Trophoblast cell (in vitro differentiated cells and primary cell): ENCODE data around the gene NKIRAS1.
A peak's percentile ranks its signal among the peaks of the same experiment; 100 is the strongest.

ENCODE experiments used
- DNase-seq, 2 donors: peaks; one replicate each; pipeline ENCODE4 v3.0.0-alpha.2; 2016
- H2AFZ ChIP-seq: 2 replicates; pipeline ENCODE4 v1.6.1; 2013; ENCODE audit warnings: low read length, moderate library complexity, mild to moderate bottlenecking; ENCODE audit not compliant: insufficient read depth, poor library complexity
- H2AK5ac ChIP-seq: 2 replicates; pipeline ENCODE4 v1.6.1; 2013; ENCODE audit warnings: mild to moderate bottlenecking, low read length
- H2BK120ac ChIP-seq: 2 replicates; pipeline ENCODE4 v1.6.1; 2013; ENCODE audit warnings: low read length, mild to moderate bottlenecking, moderate library complexity; ENCODE audit not compliant: insufficient read depth, poor library complexity
- H2BK12ac ChIP-seq: 2 replicates; pipeline ENCODE4 v1.6.1; 2013; ENCODE audit warnings: mild to moderate bottlenecking, low read length, moderate library complexity
- H2BK5ac ChIP-seq: 2 replicates; pipeline ENCODE4 v1.6.1; 2013; ENCODE audit warnings: low read length, low read depth, moderate library complexity, mild to moderate bottlenecking; ENCODE audit not compliant: poor library complexity
- H3K14ac ChIP-seq: 2 replicates; pipeline ENCODE4 v1.6.1; 2013; ENCODE audit warnings: mild to moderate bottlenecking, low read length
- H3K18ac ChIP-seq: 2 replicates; pipeline ENCODE4 v1.6.1; 2013; ENCODE audit warnings: mild to moderate bottlenecking, low read length
- H3K23ac ChIP-seq: 2 replicates; pipeline ENCODE4 v1.6.1; 2013; ENCODE audit warnings: low read length
- H3K27ac ChIP-seq: 2 replicates; pipeline ENCODE4 v1.5.1; 2013; ENCODE audit warnings: low read depth, mild to moderate bottlenecking, inconsistent platforms, low read length, moderate library complexity
- H3K27me3 ChIP-seq: 2 replicates; pipeline ENCODE4 v1.6.1; 2013; ENCODE audit warnings: inconsistent platforms, mild to moderate bottlenecking, low read length, moderate library complexity; ENCODE audit not compliant: insufficient read depth
- H3K36me3 ChIP-seq, 2 experiments: 1 replicate in 1 of 2; 2 replicates in 1 of 2; pipeline ENCODE4 v1.6.1; 2013; ENCODE audit warnings: low read length in 2 of 2, mild to moderate bottlenecking in 2 of 2, moderate library complexity in 1 of 2; ENCODE audit not compliant: insufficient read depth in 2 of 2, control insufficient read depth in 1 of 2
- H3K4ac ChIP-seq: 2 replicates; pipeline ENCODE4 v1.6.1; 2013; ENCODE audit warnings: low read depth, mild to moderate bottlenecking, low read length, moderate library complexity
- H3K4me1 ChIP-seq, 2 experiments: 1 replicate in 1 of 2; 2 replicates in 1 of 2; pipeline ENCODE4 v1.6.1; 2013; ENCODE audit warnings: low read length in 2 of 2, mild to moderate bottlenecking in 2 of 2, moderate library complexity in 1 of 2; ENCODE audit not compliant: insufficient read depth in 2 of 2, control insufficient read depth in 1 of 2
- H3K4me2 ChIP-seq: 2 replicates; pipeline ENCODE4 v1.6.1; 2013; ENCODE audit warnings: inconsistent platforms, mild to moderate bottlenecking, low read length, moderate library complexity
- H3K4me3 ChIP-seq: 2 replicates; pipeline ENCODE4 v1.5.1; 2013; ENCODE audit warnings: mild to moderate bottlenecking, low read depth, low read length, inconsistent platforms
- H3K79me1 ChIP-seq: one replicate; pipeline ENCODE4 v1.6.1; 2013; ENCODE audit warnings: low read length
- H3K79me2 ChIP-seq: 2 replicates; pipeline ENCODE4 v1.6.1; 2013; ENCODE audit warnings: low read length, mild to moderate bottlenecking; ENCODE audit not compliant: control insufficient read depth, insufficient read depth, poor library complexity
- H3K9ac ChIP-seq: 2 replicates; pipeline ENCODE4 v1.6.1; 2013; ENCODE audit warnings: mild to moderate bottlenecking, low read length
- H3K9me3 ChIP-seq: 2 replicates; pipeline ENCODE4 v1.6.1; 2013; ENCODE audit warnings: low read depth, mild to moderate bottlenecking, control low read depth, inconsistent platforms, low read length; ENCODE audit not compliant: insufficient read depth
- H4K12ac ChIP-seq: 2 replicates; pipeline ENCODE4 v1.6.1; 2013; ENCODE audit warnings: low read depth, mild to moderate bottlenecking, low read length, moderate library complexity
- H4K8ac ChIP-seq: 2 replicates; pipeline ENCODE4 v1.6.1; 2013; ENCODE audit warnings: low read depth, mild to moderate bottlenecking, low read length, moderate library complexity
- H4K91ac ChIP-seq: one replicate; pipeline ENCODE4 v1.6.1; 2013; ENCODE audit warnings: low read depth, mild to moderate bottlenecking, low read length, moderate library complexity
- WGBS: extraction: QIAGEN DNeasy Blood & Tissue Kit; methylation state at CpG from one replicate; pipeline ENCODE4 v1.1.7; 2013; ENCODE audit warnings: missing lambda C conversion rate; ENCODE audit not compliant: insufficient read length, insufficient coverage; ENCODE audit errors: extremely low coverage; 5-methylcytosine and 5-hydroxymethylcytosine counted together

The NKIRAS1 gene

DNA sequence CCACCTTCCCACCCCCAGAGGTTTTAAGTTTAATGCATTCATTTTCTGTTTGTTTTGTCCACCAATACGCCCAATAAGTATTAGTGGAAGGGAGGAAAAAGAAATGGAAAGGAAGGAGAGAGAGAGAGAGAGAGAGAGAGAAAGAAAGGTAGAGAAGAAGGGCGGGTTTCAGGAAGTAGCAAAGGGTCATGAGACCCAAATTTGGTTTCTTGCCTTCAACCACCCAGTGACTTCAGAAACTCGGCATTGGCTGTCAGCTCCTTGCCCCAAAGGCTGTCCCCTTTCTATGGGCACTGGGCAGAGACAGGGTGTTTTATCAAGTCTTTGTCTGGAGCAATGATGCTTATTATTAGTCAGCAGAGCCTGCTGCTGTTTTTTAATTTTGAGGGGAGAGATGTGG is 14.8 kb upstream of the NKIRAS1 start:
- H4K8ac ChIP-seq, result no peak overlapping the region
- H4K91ac ChIP-seq, result no peak overlapping the region
- no peak overlapping the region for H3K9ac ChIP-seq
- no peak overlapping the region for H3K27ac ChIP-seq
- no peak overlapping the region for H3K14ac ChIP-seq
- H3K4me3 ChIP-seq, result no peak overlapping the region
- DNase-seq, result no peak
- no peak overlapping the region for H2AFZ ChIP-seq
- no peaks in the 10 kb centered on the region for H3K27me3 ChIP-seq
- no peaks in the 10 kb centered on the region for H3K9me3 ChIP-seq
- H3K4me2 ChIP-seq, result no peak overlapping the region
- H3K4me1 ChIP-seq, result no peaks in the 10 kb centered on the region
- H2BK120ac ChIP-seq, result no peak overlapping the region
- WGBS, result no CpG with 5 or more reads among the region's 3 CpGs
- no peak overlapping the region for H3K18ac ChIP-seq
- H3K79me2 ChIP-seq, result no peaks in the 10 kb centered on the region
- H3K36me3 ChIP-seq, result no peaks in the 10 kb centered on the region
- H4K12ac ChIP-seq, result no peak overlapping the region
- no peak overlapping the region for H2BK12ac ChIP-seq
- H2AK5ac ChIP-seq, result no peak overlapping the region
- no peak overlapping the region for H3K23ac ChIP-seq
- H3K79me1 ChIP-seq, result no peaks in the 10 kb centered on the region
- no peak overlapping the region for H3K4ac ChIP-seq
- no peak overlapping the region for H2BK5ac ChIP-seq

DNA sequence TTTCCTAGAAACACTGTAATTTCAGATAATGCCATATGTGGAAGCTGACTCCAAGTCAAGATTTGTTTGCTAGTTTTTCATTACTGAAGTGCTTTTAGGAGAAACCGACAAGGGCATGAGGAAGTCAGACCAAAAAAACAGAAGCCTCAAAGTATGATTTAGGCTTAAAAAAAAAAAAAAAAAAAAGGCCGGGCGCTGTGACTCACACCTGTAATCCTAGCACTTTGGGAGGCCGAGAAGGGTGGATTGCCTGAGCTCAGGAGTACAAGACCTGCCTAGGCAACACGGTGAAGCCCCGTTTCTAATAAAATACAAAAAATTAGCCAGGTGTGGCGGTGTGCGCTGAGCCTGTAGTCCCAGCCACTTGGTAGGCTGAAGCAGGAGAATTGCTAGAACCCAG is 11.7 kb upstream of the NKIRAS1 start:
- Histone ChIP-seq H3K79me1 (no peaks in the 10 kb centered on the region), H3K79me2 (no peaks in the 10 kb centered on the region), H2BK120ac (no peak overlapping the region), H3K27me3 (no peaks in the 10 kb centered on the region), H3K14ac (no peak overlapping the region), H3K18ac (no peak overlapping the region), H4K12ac (no peak overlapping the region), H3K9ac (no peak overlapping the region), H3K4me1 (no peaks in the 10 kb centered on the region), H3K4ac (no peak overlapping the region), H3K4me3 (no peak overlapping the region), H3K36me3 (no peaks in the 10 kb centered on the region), H2BK12ac (no peak overlapping the region), H4K8ac (no peak overlapping the region), H2BK5ac (no peak overlapping the region), H2AFZ (no peak overlapping the region), H3K23ac (no peak overlapping the region), H3K27ac (no peak overlapping the region), H3K4me2 (no peak overlapping the region), H2AK5ac (no peak overlapping the region), H3K9me3 (no peaks in the 10 kb centered on the region), H4K91ac (no peak overlapping the region)
- no CpG with 5 or more reads among the region's 8 CpGs for WGBS
- DNase-seq, result peak; percentile 22 to 55

GRCh38 chr3:23926736-23927135 is 9.9 kb upstream of the NKIRAS1 start:
- H3K14ac ChIP-seq, result no peak overlapping the region
- H3K4me3 ChIP-seq, result no peak overlapping the region
- H2BK120ac ChIP-seq, result no peak overlapping the region
- no peaks in the 10 kb centered on the region for H3K27me3 ChIP-seq
- no peak overlapping the region for H2BK5ac ChIP-seq
- no CpG with 5 or more reads among the region's 3 CpGs for WGBS
- H3K27ac ChIP-seq, result no peak overlapping the region
- no peak overlapping the region for H3K4ac ChIP-seq
- H3K4me1 ChIP-seq, result no peaks in the 10 kb centered on the region
- H4K91ac ChIP-seq, result no peak overlapping the region
- H4K8ac ChIP-seq, result no peak overlapping the region
- no peak overlapping the region for H3K18ac ChIP-seq
- no peaks in the 10 kb centered on the region for H3K9me3 ChIP-seq
- no peak overlapping the region for H3K4me2 ChIP-seq
- no peak overlapping the region for H2AK5ac ChIP-seq
- no peaks in the 10 kb centered on the region for H3K79me2 ChIP-seq
- no peak overlapping the region for H2BK12ac ChIP-seq
- no peak overlapping the region for H3K23ac ChIP-seq
- no peak for DNase-seq
- no peaks in the 10 kb centered on the region for H3K79me1 ChIP-seq
- H2AFZ ChIP-seq, result no peak overlapping the region
- peaks cover 0 to 1% of the 10 kb centered on the region in 2 experiments for H3K36me3 ChIP-seq
- H3K9ac ChIP-seq, result no peak overlapping the region
- H4K12ac ChIP-seq, result no peak overlapping the region

GRCh38 chr3:23926246-23926645 is 9.5 kb upstream of the NKIRAS1 start:
- Histone ChIP-seq H3K4ac (no peak overlapping the region), H4K91ac (no peak overlapping the region), H3K9me3 (no peaks in the 10 kb centered on the region), H3K36me3 (peaks cover 0 to 1% of the 10 kb centered on the region in 2 experiments), H3K4me2 (no peak overlapping the region), H3K18ac (no peak overlapping the region), H3K79me2 (no peaks in the 10 kb centered on the region), H3K27ac (no peak overlapping the region), H4K8ac (no peak overlapping the region), H3K14ac (no peak overlapping the region), H3K9ac (no peak overlapping the region), H2BK12ac (no peak overlapping the region), H2BK120ac (no peak overlapping the region), H3K4me1 (no peaks in the 10 kb centered on the region), H3K79me1 (no peaks in the 10 kb centered on the region), H2AK5ac (no peak overlapping the region), H3K23ac (no peak overlapping the region), H2BK5ac (no peak overlapping the region), H4K12ac (no peak overlapping the region), H3K27me3 (no peaks in the 10 kb centered on the region), H2AFZ (no peak overlapping the region), H3K4me3 (no peak overlapping the region)
- no peak for DNase-seq
- WGBS, result 100% methylated on average over 1 of the region's 7 CpGs
